ENCODE results near the gene MEX3D.

MEX3D gene

DNA sequence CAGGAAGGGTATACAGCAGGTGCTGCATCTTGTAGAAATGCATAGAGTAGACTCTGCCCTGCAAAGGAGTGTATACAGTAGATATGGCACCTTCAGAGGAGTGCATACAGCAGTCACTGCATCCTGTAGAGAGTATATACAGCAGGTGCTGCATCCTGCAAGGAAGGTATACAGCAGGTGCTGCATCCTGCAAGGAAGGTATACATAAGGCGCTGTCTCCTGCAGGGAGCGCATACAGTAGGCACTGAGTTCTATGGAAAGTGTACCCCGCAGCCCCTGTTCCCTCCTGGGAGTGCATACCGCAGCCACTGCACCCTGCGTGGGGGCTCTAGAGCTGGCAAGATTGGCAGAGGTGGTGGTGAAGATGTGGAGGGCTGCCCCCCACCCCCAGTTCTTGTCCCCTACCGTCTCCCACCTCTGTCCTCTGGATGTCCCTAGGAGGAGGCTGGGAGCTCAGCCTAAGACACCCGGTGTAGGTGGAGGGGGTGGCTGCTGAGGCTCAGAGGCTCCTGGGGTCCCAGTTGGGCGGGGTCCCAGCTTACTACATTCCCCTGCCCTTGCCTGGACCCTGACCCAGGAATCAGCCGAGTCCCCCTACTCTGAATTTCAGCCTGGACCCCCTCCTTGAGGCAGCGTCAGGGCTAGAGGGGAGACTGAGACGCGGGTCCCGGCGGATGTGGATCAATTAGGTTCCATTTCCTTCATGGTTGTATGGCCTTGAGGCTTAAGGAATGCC lies 53.0 kb downstream of the MEX3D start:
- no peak for DNase-seq

DNA sequence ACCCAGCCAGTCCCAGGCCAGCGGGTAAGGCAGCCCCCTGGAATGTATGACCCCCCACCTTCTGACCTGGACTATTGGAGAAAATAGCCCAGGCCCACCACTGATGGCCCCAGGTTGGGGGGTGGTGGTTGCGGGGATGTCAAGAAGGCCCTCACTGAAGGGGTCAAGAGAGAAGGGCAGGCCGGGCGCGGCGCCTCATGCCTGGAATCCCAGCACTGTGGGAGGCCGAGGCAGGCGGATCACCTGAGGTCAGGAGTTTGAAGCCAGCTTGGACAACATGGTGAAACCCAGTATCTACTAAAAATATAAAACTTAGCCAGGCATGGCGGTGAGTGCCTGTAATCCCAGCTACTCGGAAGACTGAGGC lies 53.8 kb downstream of the MEX3D start:
- no peak for DNase-seq

DNA sequence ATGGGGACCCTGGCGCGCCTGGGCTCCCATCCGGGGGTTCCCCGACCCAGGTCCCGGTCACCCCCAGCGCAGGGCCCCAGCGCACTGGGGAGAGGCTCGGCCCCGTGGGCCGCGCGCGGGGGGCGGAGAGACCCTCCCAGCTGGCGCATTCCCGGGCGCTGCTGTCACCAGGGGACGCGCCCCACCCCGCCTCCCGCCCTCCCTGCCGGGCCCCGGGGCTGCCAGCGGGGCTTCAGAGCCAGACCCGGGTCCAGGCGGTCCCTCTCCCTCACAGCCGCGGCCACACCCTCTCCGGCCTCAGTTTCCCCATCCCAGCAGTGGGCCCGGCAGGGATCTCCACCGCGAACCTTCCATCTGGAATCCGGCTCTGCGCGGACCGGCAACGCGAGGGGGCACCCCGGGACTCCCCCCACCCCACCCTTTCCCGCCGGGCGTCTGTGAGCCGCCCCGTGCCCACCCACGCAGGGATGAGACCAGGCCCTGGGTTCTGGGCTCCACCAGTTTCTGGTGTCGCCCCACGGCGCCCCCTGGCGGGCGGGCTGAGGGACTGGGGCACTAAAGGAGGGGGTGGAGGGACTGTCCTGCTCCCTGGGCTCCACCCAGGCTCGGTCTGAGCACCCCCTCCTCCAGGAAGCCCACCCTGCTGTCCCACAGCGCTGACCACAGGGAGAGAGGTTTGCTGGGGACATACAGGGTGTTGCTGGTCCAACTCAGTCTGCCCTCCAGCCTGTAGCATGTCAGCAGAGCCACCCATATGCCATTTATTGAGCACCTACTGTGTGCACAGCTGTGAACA lies 54.4 kb downstream of the MEX3D start:
- peak; percentile 90 for DNase-seq

DNA sequence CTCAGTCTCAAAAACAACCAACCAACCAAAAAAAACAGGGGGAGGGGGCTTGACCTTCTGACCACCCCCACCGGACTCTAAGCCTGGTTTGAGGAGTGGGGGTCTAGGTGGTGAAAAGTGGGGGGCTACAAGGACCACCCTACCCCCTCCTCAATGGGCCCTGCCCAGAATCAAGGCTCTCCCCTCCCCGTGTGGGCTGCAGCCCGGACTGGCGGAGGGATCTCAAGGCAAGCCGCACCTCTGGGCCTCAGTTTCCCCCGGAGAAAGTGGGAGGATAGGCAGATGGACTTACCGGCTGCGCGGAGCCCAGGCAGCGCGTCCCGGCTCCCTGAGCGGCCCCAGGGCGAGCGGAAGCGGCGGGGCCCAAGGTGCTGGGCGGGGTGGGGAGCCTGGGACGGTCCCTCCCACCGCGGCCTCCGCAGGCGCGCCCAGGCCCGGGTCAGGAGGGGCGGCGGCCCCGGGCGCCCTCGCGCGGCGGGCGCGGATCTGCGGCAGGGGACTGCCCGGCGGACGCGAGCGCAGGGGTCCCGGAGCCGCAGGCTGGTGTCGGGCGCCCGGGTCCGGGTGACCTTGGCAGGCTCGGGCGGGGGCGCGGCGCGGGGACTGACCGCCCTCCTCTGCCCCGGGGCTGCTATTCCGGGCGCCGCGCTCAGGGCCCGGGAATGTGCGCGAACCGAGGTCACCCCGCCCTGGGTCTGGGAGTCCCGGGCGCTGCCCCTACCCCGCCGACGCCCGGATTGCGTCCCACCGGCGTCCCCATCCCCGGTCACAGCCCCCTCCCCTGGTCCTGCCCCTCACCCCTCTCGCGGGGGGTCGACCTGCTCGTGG lies 55.2 kb downstream of the MEX3D start, which contains the start of gene ADAMTSL5:
Gene ADAMTSL5 (minus strand): TSS at position 349 of the 828 bp plus-strand sequence. CDS start 2,076 bp downstream, outside the sequence.
- DNase-seq = peak; percentile 88

DNA sequence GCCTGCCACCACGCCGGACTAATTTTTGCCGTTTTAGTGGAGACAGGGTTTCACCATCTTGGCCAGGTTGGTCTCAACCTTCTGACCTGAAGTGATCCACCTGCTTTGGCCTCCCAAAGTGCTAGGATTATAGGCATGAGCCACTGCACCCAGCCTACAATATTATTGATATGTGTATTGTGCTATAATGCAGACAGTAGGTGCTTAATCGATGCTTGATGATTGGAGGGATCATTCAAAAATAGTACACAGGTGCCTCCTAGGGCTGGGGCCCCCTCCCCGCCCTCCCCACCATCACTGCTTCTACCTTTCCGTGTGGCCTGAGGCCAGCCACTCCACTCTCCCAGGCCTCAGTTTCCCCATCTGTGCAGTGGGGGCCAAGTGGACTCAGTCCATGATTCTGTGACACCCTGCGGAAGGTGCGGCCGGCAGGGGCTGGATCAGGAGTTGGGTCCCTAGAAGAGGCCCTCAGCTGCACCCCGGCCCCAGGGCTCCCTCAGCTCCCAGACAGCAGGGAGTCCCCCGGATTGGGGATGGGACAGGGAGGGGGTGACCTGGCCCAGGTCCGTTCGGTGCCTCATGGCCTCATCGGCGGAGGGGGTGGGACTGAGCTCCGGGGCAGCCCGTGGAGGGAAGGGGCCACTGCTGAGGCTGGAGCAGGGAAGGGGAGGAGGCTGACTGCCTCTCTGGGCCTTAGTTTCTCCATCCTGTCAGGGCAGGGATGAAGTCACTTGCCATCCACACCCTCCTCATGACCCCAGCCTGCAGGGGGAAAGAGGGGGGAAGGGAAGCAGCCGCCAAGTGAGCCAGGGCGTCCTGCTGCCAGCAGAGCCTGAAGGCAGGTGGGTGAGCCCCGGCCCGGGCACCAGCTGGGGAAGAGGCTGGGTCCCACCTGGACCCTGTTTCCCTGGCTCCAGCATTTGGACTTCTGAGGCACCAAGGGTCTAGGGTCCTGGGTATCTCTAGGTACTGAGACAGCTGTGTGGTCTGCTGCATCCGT lies 56.5 kb downstream of the MEX3D start:
- DNase-seq = no peak

DNA sequence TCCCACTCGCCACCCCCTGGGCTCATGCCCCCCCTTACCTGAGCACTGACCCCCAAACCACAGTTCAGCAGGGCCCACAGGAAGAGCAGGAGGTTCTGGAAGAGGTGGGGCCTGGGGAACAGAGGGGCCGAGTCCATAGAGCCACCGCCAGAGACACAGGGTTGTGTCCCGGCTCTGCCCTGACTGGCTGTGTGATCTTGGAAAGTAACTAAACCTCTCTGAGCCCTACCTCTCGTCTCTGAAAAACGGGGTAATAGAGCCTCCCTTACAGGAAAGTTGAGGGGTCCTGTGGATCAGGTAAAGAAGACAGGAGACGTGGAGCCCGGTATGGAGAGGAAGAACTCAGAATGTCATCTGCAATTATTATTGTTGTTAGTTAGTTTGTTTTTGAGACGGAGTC lies 57.3 kb downstream of the MEX3D start:
- DNase-seq = no peak

DNA sequence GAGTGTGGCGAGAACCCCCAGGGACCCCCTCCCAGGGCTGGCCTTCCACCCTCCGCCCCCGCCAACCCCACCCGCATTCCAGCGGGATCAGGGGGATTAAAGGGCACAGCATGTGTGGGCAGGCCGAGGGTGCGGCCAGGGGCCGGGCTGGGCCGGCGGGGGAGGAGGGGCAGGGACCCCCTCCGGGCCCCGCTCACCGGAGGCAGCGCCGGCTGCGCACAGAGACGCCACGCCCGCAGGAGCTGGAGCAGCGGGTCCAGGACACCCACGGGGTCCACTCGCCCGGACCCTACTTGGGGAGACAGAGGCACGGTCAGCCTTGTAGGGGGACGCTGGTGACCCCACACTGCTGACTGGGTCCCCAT lies 57.7 kb downstream of the MEX3D start:
- no peak for DNase-seq

DNA sequence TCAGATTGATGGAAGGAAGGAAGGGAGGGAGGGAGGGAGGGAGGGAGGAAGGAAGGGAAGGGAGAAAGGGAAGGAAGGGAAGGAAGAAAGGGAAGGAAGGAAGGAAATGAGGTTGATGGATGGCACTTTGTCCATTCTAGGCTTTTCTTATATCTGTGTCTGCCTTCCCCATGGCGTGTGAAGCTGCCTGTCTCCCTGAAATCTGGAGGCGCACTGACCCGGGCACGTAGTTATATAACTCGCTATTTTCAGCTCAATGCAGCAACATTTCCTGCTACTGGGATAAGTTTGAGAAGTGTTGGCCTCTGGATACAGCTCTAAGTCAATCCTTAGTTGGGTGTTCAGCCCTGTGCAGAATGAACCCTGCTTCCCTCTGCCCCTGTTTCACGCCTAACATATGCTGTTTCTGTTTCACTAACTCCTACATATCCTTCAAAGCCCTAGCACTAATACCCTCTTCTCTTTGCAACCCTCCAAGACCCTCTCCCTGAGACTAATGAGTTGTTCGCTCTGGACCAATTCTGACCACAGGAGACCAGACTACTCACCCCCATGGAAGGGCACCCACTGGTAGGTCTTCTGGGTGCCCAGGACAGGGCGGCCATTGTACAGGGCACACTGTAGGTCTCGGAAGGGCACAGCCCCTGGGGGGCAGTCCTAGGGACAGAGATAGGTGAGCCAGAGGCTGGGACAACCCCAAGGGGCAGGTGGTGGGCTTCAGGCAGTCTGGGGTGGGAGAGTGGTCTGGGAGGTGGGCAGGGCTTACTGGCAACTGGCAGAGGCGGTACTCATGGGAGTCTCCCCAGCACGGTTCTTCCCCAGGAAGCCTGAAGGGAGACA lies 58.3 kb downstream of the MEX3D start:
- no peak for DNase-seq

DNA sequence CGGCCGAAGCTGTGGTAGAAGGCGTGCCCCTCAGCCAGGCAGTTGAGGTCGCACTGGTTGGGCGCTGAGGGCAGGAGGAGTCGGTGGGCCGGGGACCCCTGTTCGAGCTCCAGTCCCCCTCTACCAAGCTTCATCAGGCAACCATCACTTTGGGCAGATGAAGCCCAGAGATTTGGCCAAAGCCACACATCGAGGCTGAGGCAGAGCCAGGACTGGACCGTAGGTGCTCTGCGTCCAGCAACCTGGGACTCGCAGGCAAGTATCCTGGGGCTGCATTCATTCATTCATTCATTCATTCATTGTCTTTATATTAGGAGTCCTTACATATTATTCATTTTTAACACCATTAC lies 59.6 kb downstream of the MEX3D start:
- DNase-seq = no peak

DNA sequence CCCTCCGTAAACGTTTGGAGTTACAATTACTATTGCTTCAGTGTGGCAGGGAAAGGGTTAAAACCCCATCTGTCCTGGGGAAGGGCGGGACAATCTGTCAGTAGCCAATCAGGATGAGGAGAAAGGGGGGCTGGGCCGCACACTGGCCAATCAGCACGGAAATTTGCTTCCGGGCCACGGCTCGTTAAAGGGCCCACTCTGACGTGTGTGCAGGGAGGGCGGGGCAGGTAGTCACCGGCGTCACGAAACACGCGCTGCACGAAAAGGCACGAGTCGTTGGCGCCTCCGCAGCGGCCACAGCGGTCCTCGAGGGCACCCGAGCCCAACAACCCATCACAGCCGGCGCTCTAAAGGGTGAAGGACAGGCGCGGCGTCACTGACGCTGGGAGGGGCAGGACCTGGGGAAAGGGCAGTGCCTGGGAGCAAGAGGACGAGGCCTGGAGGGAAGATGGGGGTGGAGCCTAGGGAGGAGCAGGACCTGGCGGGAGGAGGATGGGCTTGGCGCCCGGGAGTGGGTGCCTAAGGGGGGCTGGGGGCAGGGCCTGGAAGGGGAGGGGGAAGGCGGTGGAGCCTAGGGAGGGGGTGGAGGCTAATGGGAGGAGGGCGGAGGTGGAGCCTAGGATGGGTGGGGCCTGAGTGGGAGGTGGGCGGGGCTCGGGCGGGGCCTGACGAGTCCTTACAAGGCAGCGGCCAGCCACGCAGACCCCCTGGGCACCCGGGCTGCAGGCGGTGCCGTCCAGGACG lies 60.2 kb downstream of the MEX3D start:
- DNase-seq = peak; percentile 95

DNA sequence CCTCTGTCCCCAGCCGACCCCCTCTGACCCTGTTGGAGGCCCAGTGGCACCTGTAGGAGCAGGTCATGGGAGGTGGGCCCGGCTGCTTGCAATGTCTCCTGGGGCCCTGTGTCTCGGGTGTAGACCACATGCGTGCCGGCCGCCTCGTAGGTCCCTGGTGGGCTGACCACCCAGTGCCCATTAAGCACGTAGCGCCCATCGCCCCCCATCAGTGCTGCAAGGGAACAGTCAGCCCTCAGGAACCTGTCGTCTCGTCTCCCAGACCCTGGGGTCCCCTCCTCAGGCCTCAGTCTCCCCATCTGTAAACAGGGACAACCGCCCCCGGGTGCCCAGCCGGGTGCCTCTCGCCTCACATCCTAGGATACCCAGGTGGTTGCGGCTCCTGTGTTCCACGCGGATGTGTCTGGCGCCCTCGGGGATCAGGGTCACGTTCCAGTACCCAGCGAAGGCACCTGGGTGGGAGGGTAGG lies 60.9 kb downstream of the MEX3D start:
- DNase-seq = no peak

DNA sequence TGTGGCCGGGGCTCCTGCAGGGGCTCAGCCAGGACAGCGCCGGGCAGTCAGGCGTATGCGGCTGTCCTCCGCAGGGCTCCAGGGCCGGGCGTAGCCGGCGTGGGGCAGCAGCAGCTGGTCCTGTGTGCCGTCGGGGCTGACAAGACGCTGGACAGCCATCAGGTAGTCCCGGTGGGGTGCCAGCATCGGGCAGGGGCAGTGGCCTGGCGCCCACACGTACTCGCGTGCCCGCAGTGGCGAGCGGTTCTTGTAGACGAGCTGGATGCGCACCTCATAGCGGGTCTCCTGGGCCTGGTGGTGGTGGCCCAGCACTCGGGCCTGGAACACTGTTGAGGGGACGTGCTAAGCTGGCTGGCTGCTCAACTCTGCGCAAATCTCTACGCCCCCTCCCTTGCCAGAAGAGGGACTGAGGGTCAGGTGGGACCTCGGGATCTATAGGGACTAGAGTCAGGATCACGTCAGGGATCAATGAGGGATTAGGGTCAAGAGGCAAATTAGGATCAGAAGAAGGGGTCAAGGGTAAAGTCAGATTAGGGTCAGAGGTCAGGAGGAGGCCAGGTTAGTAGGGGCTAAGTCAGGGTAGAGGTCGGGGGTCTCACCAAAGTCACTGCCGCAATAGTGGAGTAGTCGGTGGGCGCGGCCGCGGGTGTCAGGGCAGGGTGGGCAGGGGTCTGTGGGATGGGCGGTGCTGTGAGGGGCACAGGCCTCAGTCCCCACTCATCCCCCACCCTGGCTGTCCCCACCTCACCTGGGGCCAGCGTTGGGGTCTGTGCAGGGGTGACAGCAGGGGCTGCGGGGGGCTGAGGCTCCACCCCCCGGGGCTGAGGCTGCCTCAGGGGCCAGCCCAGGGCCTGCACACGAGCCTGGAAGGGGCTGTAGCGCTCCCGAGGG lies 61.9 kb downstream of the MEX3D start:
- DNase-seq = no peak

DNA sequence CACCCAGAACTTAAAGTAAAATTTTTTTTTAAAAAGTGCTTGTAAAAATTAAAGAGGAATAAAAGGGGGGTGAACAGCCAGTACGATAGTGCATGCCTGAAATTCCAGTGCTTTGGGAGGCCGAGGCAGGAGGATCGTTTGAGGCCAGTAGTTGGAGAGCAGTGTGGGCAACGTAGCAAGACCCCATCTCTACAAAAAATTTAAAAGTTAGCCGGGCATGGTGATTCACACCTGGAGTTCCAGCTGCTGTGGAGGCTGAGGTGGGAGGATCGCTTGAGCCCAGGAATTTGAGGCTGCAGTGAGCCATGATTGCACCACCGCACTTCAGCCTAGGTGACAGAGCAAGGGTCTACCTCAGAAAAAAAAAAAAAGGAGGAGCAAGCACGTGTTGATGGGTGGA lies 63.1 kb downstream of the MEX3D start:
- DNase-seq = no peak
